Endothelial cell of umbilical vein (primary cell): ENCODE measurements around the gene ALX3. TPM values are rescaled to one million over a fixed set of nuclear protein-coding genes. Genes with fewer than 3 reads are reported as not detected.
"Not testable (repeated sequence)": the region's sequence is repeated elsewhere in the genome, so short reads cannot be mapped to it uniquely, and the experiment has no call there.

ENCODE experiments used
- BruUV-seq: library from RNA; stranded (reverse); fragments of 400-500 nt; replicated peaks from 2 replicates; lab custom pipeline; 2021; lab: Mats Ljungman, UMichigan
- CTCF ChIA-PET: fragments of 300-600, 350-600 bp; sonication (Branson Sonifier 250); formaldehyde crosslinking; loops from one replicate; lab custom pipeline; 2021; ENCODE audit warnings: antibody characterized with exemption, inconsistent platforms; lab: Charles Lee
- POLR2A ChIA-PET: fragments of 300-600, 350-600 bp; sonication (Branson Sonifier 250); formaldehyde crosslinking; loops from one replicate; lab custom pipeline; 2021; ENCODE audit warnings: antibody characterized with exemption, inconsistent platforms; lab: Charles Lee
- DNase-seq: peaks from one replicate; pipeline ENCODE4 v3.0.0-alpha.2; 2011; ENCODE audit warnings: low read depth, low spot score
- FAIRE-seq: peaks from 2 replicates; lab custom pipeline; 2011; peaks lifted over from hg19 to GRCh38; lab: Jason Lieb, UNC
- H2AFZ ChIP-seq: 2 replicates; pipeline ENCODE4 v1.6.0; 2012; ENCODE audit warnings: low read depth, low read length, control low read depth, inconsistent platforms
- H3K27ac ChIP-seq: 2 replicates; pipeline ENCODE4 v1.5.1; 2011; ENCODE audit warnings: low read depth, mild to moderate bottlenecking, control low read depth, low read length, moderate library complexity; ENCODE audit not compliant: insufficient read depth
- H3K27me3 ChIP-seq, 2 experiments: 2 replicates each; pipeline versions ENCODE4 v1.6.0 to v1.6.1; 2011; ENCODE audit warnings: low read length in 2 of 2, mixed read lengths in 1 of 2; ENCODE audit not compliant: control insufficient read depth in 2 of 2, insufficient read depth in 2 of 2
- H3K36me3 ChIP-seq, 2 experiments: 2 replicates in 1 of 2; 3 replicates in 1 of 2; pipeline ENCODE4 v1.5.1; 2011; ENCODE audit warnings: low read length in 2 of 2, mild to moderate bottlenecking in 1 of 2, moderate library complexity in 1 of 2; ENCODE audit not compliant: control insufficient read depth in 2 of 2, insufficient read depth in 2 of 2; ENCODE audit errors: extremely low read depth in 1 of 2
- H3K4me1 ChIP-seq: 3 replicates; pipeline ENCODE4 v1.5.1; 2011; ENCODE audit warnings: mild to moderate bottlenecking, low read length; ENCODE audit not compliant: control insufficient read depth, insufficient read depth; ENCODE audit errors: extremely low read depth
- H3K4me2 ChIP-seq: 2 replicates; pipeline ENCODE4 v1.6.1; 2011; ENCODE audit warnings: low read length, control low read depth, mixed read lengths; ENCODE audit not compliant: insufficient read depth
- H3K4me3 ChIP-seq, 3 experiments: fragments of 200-600 bp in 1 of 3; sonication (generic), shearing (Covaris generic) in 1 of 3; replicated peaks in 1 of 3; 2 replicates each; pipeline ENCODE4 v1.5.1; 2011 to 2016; ENCODE audit warnings: control low read depth in 3 of 3, low read length in 3 of 3, mild to moderate bottlenecking in 2 of 3, inconsistent platforms in 1 of 3, low read depth in 1 of 3, moderate library complexity in 1 of 3; ENCODE audit not compliant: insufficient read depth in 1 of 3
- H3K79me2 ChIP-seq: 2 replicates; pipeline ENCODE4 v1.6.0; 2012; ENCODE audit warnings: low read length, inconsistent platforms; ENCODE audit not compliant: control insufficient read depth, insufficient read depth
- H3K9ac ChIP-seq: replicated peaks from 2 replicates; pipeline ENCODE3; 2011; ENCODE audit warnings: low read length, control low read depth; ENCODE audit not compliant: insufficient read depth; ENCODE audit errors: extremely low read depth
- H3K9me1 ChIP-seq: replicated peaks from 3 replicates; pipeline ENCODE4 v1.6.0; 2011; ENCODE audit warnings: mild to moderate bottlenecking, low read length; ENCODE audit not compliant: control insufficient read depth, insufficient read depth; ENCODE audit errors: extremely low read depth
- H3K9me3 ChIP-seq: replicated peaks from 2 replicates; pipeline ENCODE4 v1.5.1; 2012; ENCODE audit warnings: low read length, inconsistent platforms; ENCODE audit not compliant: control insufficient read depth, insufficient read depth
- H4K20me1 ChIP-seq: replicated peaks from 2 replicates; pipeline ENCODE3; 2011; ENCODE audit warnings: mild to moderate bottlenecking, low read length; ENCODE audit not compliant: control insufficient read depth, insufficient read depth; ENCODE audit errors: extremely low read depth
- CTCF ChIP-seq, 2 donors: IDR thresholded peaks; 1 replicate in 1 of 2; 2 replicates in 1 of 2; pipeline ENCODE4 v1.5.1; 2011; ENCODE audit warnings: low read length in 2 of 2, mild to moderate bottlenecking in 2 of 2, moderate library complexity in 2 of 2, control low read depth in 1 of 2, inconsistent platforms in 1 of 2, low read depth in 1 of 2; ENCODE audit not compliant: insufficient read depth in 1 of 2; ENCODE audit errors: extremely low read depth in 1 of 2
- EZH2 ChIP-seq: IDR thresholded peaks from 2 replicates; pipeline ENCODE4 v1.6.1; 2012; ENCODE audit warnings: borderline replicate concordance, low read depth, mild to moderate bottlenecking, moderate library complexity, low read length, inconsistent platforms; ENCODE audit not compliant: severe bottlenecking
- FOS ChIP-seq: IDR thresholded peaks from 2 replicates; pipeline ENCODE4 v1.6.1; 2011; ENCODE audit warnings: mild to moderate bottlenecking, low read length, moderate library complexity, borderline replicate concordance; ENCODE audit not compliant: insufficient read depth
- GATA2 ChIP-seq: IDR thresholded peaks from 2 replicates; pipeline ENCODE4 v1.7.0; 2011; ENCODE audit warnings: low read depth, mild to moderate bottlenecking, moderate library complexity, mixed read lengths, low read length; ENCODE audit not compliant: insufficient read length, insufficient read depth
- JUN ChIP-seq: IDR thresholded peaks from 2 replicates; pipeline ENCODE4 v1.6.1; 2011; ENCODE audit warnings: borderline replicate concordance, low read depth; ENCODE audit not compliant: insufficient read length, insufficient read depth
- MAX ChIP-seq: IDR thresholded peaks from 2 replicates; pipeline ENCODE4 v1.6.1; 2011; ENCODE audit not compliant: insufficient read depth, insufficient read length
- MYC ChIP-seq: IDR thresholded peaks from one replicate; pipeline ENCODE4 v1.6.1; 2011; ENCODE audit warnings: mild to moderate bottlenecking, low read depth, low read length
- POLR2A ChIP-seq: IDR thresholded peaks from 2 replicates; pipeline ENCODE4 v1.6.1; 2012; ENCODE audit warnings: low read depth, mild to moderate bottlenecking, control low read depth, low read length
- POLR2AphosphoS5 ChIP-seq: IDR thresholded peaks from 2 replicates; pipeline ENCODE4 v1.6.1; 2012; ENCODE audit warnings: low read depth, mild to moderate bottlenecking, control low read depth, low read length, moderate library complexity; ENCODE audit not compliant: insufficient read depth
- dilution Hi-C: fragments of 300-500 bp; cut with MboI; formaldehyde crosslinking; loops from one replicate; pipeline ENCODE4 v1.15.0; 2019; ENCODE audit warnings: low sequenced_read_pairs; ENCODE audit not compliant: extremely low pct_ligation_motif_present
- intact Hi-C: fragments of 100-400 bp; cut with micrococcal nuclease; formaldehyde crosslinking; loops from one replicate; pipeline ENCODE4 v1.10.0; 2022
- polyA plus RNA-seq, 4 experiments: library from polyadenylated mRNA; depleted of rRNA in 3 of 4; stranded (reverse) in 3 of 4; unstranded in 1 of 4; fragments of >200 nt; gene quantifications; 2 replicates each; pipeline versions ENCODE4 v1.2.1 to v1.2.3, GENCODE V29; 2011 to 2012; ENCODE audit warnings: missing spikeins in 1 of 4
- total RNA-seq: library from RNA; stranded (reverse); gene quantifications from 2 replicates; pipeline ENCODE4 v1.2.3, GENCODE V29; 2021

Gene ALX3
- total and polyA plus RNA-seq, 2 donors (not counting 3 experiments of a cell fraction or from before 2014, with no cell fraction given), result not detected

- Histone ChIP-seq H2AFZ (no peak overlapping the region), H3K27me3 (no peaks in the 10 kb centered on the region), H3K4me2 (no peak overlapping the region), H3K4me1 (peaks cover 9% of the 10 kb centered on the region), H3K9me3 (no peaks in the 10 kb centered on the region), H3K9me1 (no peaks in the 10 kb centered on the region), H3K79me2 (peaks cover 25% of the 10 kb centered on the region), H3K4me3 (no peak overlapping the region), H3K9ac (no peak overlapping the region), H3K27ac (no peak overlapping the region), H4K20me1 (no peaks in the 10 kb centered on the region), H3K36me3 (no peaks in the 10 kb centered on the region)
- ChIA-PET POLR2A (no interaction called here), CTCF (interaction anchor here (0.9 kb wide), 1 partner anchor 428 kb away, joined by 4 read pairs; no protein-coding TSS in a partner anchor)
- DNase-seq (no peak), FAIRE-seq (no peak)
- intact Hi-C loops (loop anchor here (5.0 to 10.0 kb wide), 2 partner anchors 938 to 1475 kb away; partner anchors contain the start of gene TMEM167B), dilution Hi-C loops (no loop called here)
- no TSS peak for BruUV-seq
- TF ChIP-seq POLR2A (no peak), GATA2 (no peak), EZH2 (no peak), FOS (no peak), MYC (no peak), POLR2AphosphoS5 (no peak), CTCF (IDR thresholded peaks at IDR 0.05; ENCODE audit: extremely low read depth in 1 of 2, insufficient read depth in 1 of 2, low read depth in 1 of 2, low read length in 2 of 2) (no peak), JUN (no peak), MAX (no peak)
Measured at GRCh38 chr1:110032327-110032726, 38.1 kb downstream of the ALX3 start.

- H3K27ac ChIP-seq, H3K27me3 ChIP-seq, H3K79me2 ChIP-seq, H3K4me2 ChIP-seq, H2AFZ ChIP-seq, H3K9me1 ChIP-seq, DNase-seq, FAIRE-seq, H3K9me3 ChIP-seq, H4K20me1 ChIP-seq, dilution Hi-C loops, H3K4me1 ChIP-seq, H3K9ac ChIP-seq, H3K36me3 ChIP-seq, BruUV-seq, H3K4me3 ChIP-seq: not testable (repeated sequence)
- ChIA-PET CTCF (interaction anchor here (1.5 to 3.3 kb wide), 8 partner anchors 14 to 465 kb away, joined by 6 to 34 read pairs (median 14); partner anchors contain the start of gene AHCYL1), POLR2A (interaction anchor here (0.6 kb wide), 1 partner anchor 1793 kb away, joined by 3 read pairs; no protein-coding TSS in a partner anchor)
- intact Hi-C loops, result loop anchor here (5.0 to 10.0 kb wide), 2 partner anchors 936 to 1477 kb away; partner anchors contain the start of gene TMEM167B
Measured at GRCh38 chr1:110030687-110031086, 39.8 kb downstream of the ALX3 start.
